Liver (tissue), 3 donors: Measurements from ENCODE around the gene PCDH1.

Experiments
- GABPA ChIP-seq, 2 donors: IDR thresholded peaks in 1 of 2; conservative IDR thresholded peaks in 1 of 2; 2 replicates each; pipeline ENCODE4 v1.6.1; 2016; ENCODE audit warnings: antibody characterized with exemption in 2 of 2, mild to moderate bottlenecking in 1 of 2, moderate library complexity in 1 of 2
- JUND ChIP-seq, 2 donors: IDR thresholded peaks; 2 replicates each; pipeline ENCODE4 v1.6.1; 2016; ENCODE audit warnings: antibody characterized with exemption in 2 of 2
- SP1 ChIP-seq: IDR thresholded peaks from 2 replicates; pipeline ENCODE4 v1.6.1; 2018; ENCODE audit warnings: antibody characterized with exemption, mild to moderate bottlenecking
- TAF1 ChIP-seq: conservative IDR thresholded peaks from 2 replicates; pipeline ENCODE4 v1.6.1; 2016; ENCODE audit warnings: antibody characterized with exemption, mild to moderate bottlenecking
- TF ChIP-seq, protein P1 (sequence below): fragments of 150-350 bp; IDR thresholded peaks from 2 replicates; pipeline ENCODE4 v1.5.1; 2017; ENCODE audit warnings: improper control_type of control experiment, low read depth, low read length; ENCODE audit not compliant: missing input control
- TF ChIP-seq, protein P2 (sequence below): IDR thresholded peaks from 2 replicates; pipeline ENCODE4 v1.6.1; 2016; ENCODE audit warnings: antibody characterized with exemption
- TF ChIP-seq, protein P3 (sequence below): IDR thresholded peaks from 2 replicates; pipeline ENCODE4 v1.6.1; 2016; ENCODE audit warnings: antibody characterized with exemption, mild to moderate bottlenecking
- donor health status: healthy.
- donor health status: healthy.

DNA sequence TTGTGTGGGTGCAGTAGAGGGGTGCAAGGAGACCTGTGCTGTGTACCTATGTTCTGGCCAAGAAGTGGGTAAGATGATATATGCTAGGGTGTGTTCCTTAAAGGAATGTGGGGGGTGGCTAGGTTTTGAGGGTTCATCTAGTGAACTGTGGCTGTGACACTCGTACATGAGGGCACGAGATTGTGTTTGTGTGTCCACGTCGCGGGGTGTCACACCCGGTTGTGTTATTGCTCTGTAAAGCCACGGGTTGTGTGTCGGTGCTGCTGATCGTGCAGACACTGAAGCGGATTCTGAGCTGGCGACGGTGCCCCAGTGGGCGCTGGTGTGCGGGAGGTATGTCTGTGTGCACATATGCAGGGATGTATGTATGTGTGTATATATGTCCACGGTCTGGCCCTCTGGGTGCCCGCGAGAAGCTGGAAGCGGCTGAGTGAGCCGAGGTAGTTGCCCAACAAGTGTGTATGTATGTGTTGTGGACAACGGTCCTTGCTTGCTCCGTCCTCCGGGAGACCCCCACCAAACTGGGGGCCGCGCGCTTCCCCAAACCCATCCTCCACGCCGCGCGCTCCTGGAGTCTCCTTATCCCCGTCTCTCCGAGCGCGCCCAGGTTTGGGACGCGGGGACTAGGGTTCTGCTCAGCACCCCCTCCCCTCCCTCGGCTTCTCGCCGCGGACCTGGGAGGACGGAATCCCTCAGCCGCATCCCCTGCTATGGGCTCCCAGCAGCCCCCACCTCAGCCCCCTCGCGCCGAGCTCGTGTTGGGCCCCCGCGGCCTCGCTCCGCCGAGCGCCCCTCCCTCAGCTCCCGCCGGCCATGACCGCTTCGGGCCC lies 639 bp downstream of the PCDH1 start:
- TF ChIP-seq, protein P1, sequence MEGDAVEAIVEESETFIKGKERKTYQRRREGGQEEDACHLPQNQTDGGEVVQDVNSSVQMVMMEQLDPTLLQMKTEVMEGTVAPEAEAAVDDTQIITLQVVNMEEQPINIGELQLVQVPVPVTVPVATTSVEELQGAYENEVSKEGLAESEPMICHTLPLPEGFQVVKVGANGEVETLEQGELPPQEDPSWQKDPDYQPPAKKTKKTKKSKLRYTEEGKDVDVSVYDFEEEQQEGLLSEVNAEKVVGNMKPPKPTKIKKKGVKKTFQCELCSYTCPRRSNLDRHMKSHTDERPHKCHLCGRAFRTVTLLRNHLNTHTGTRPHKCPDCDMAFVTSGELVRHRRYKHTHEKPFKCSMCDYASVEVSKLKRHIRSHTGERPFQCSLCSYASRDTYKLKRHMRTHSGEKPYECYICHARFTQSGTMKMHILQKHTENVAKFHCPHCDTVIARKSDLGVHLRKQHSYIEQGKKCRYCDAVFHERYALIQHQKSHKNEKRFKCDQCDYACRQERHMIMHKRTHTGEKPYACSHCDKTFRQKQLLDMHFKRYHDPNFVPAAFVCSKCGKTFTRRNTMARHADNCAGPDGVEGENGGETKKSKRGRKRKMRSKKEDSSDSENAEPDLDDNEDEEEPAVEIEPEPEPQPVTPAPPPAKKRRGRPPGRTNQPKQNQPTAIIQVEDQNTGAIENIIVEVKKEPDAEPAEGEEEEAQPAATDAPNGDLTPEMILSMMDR, result no peak
- TF ChIP-seq JUND (IDR thresholded peaks at IDR 0.05), result no peak
- TF ChIP-seq, protein P2, sequence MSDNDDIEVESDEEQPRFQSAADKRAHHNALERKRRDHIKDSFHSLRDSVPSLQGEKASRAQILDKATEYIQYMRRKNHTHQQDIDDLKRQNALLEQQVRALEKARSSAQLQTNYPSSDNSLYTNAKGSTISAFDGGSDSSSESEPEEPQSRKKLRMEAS, result no peak
- no peak for TF ChIP-seq GABPA (IDR thresholded peaks at IDR 0.05 in 1 of 2, conservative IDR thresholded peaks at IDR 0.05 in 1 of 2)
- TF ChIP-seq, protein P3, sequence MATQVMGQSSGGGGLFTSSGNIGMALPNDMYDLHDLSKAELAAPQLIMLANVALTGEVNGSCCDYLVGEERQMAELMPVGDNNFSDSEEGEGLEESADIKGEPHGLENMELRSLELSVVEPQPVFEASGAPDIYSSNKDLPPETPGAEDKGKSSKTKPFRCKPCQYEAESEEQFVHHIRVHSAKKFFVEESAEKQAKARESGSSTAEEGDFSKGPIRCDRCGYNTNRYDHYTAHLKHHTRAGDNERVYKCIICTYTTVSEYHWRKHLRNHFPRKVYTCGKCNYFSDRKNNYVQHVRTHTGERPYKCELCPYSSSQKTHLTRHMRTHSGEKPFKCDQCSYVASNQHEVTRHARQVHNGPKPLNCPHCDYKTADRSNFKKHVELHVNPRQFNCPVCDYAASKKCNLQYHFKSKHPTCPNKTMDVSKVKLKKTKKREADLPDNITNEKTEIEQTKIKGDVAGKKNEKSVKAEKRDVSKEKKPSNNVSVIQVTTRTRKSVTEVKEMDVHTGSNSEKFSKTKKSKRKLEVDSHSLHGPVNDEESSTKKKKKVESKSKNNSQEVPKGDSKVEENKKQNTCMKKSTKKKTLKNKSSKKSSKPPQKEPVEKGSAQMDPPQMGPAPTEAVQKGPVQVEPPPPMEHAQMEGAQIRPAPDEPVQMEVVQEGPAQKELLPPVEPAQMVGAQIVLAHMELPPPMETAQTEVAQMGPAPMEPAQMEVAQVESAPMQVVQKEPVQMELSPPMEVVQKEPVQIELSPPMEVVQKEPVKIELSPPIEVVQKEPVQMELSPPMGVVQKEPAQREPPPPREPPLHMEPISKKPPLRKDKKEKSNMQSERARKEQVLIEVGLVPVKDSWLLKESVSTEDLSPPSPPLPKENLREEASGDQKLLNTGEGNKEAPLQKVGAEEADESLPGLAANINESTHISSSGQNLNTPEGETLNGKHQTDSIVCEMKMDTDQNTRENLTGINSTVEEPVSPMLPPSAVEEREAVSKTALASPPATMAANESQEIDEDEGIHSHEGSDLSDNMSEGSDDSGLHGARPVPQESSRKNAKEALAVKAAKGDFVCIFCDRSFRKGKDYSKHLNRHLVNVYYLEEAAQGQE, result no peak
- no peak for TF ChIP-seq TAF1
- no peak for TF ChIP-seq SP1
